ENCODE results near the gene DLG2.
"Not testable (repeated sequence)": the region's sequence is repeated elsewhere in the genome, so short reads cannot be mapped to it uniquely, and the experiment has no call there.

DLG2 gene

DNA sequence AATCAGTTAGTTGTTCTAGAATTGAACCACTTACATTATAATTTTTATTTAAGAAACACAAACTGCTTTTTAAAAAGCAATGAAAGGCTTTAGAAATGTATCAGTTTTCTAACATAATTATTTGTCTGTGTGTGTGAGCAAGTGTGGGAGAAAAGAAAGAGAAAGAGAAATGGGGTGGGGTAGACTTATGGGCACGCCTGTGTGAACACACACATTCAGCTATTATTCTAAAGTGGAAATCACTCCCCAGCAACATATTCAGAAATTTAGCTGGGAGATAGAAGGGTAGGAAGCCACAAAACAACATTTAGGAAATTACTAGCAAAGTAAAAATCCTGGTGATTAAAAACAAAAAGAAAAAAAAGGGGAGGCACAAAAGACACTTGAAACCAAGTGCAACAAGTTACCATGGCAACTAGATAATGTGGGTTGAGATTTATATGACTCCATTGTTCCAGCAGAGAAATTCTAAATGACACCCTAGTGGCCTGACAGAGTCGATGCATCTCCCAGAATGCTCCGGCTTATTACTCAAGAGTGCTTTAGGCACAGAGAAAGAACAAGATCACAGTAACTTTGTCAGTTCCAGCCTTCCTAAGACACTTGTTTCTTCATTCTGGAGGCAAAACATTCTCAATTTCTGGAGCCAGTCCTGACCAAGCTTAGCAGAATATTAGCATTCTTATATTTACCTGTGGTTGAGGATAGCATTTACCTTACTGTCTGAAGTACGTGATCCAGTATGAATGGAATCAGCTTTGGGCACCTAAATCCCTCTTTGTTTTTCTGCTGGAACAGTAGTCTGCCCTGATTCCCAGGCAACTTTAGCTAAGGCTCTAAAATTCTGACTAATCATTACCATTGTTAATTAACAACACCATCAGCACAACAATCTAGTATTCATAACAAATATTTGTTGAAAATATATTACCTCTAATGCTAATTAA is 444.4 kb downstream of the DLG2 start:
- FAIRE-seq: no peak

- FAIRE-seq: no peak
Measured at GRCh38 chr11:85180528-85180927, 446.6 kb downstream of the DLG2 start.

DNA sequence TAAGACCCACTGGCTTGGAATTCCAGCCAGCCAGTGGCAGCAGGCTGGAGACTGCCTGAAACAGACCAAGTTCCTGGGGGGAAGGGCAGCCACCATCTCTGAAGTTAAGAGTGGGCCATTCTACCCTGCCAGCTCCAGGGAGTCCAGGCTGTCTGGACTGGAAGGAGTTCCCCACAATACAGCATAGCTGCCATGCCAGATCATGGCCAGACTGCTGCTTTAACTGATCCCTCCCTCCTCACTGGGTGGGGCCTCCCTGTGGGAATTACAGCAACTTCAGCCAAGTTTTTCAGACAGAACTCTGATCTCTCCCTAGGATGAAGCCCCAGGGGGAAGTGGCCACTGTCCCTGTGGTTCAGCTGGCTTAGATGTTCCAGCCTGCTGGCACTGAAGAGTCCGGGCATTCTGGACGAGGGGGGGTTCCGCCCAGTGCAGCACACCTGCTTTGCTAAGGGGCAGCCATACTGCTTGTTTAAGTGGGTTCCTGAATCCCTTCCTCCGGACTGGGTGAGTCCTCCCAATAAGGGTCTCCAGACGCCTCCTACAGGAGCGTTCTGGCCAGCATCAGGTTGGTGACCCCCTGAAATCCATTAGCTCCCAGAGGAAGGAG is 455.4 kb downstream of the DLG2 start:
- FAIRE-seq: no peak

DNA sequence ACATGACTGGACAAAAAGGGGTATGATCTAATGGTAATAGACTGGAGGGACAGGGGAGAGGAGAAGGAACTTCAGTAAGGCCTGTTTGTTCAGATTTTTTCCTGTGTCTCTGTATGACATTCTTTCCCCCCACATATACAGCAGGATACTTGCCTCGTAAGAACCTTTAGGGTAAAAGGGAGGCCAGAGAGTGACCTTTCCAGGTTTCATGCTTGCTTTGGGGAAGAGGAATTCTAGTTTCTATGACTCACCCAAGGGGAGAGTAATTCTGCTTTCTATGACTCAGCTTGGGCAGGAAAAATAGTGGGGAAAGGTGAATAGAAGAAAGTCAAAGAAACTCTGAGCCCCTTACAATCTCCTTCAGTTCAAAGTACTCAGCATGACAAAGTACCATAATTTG is 457.0 kb downstream of the DLG2 start:
- FAIRE-seq: no peak

DNA sequence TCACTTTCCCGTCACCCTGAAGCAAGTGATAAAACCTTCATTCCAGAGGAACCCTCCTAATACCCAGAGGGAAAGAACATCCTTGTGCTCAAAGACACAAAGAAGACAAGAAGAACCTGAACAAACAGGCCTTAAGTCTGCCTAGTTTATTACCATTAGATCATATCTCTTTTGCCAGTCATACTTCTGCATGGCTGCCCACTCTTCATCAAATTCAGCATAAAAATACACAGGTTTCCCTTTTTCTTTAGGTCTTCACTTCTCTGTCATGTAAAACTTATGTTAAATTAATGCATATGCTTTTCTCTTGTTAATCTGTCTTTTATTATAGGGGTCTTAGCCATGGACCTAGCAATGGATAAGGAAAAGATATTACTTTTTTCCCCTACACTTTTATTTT is 459.7 kb downstream of the DLG2 start:
- no peak for FAIRE-seq

GRCh38 chr11:85167038-85167437 is 460.1 kb downstream of the DLG2 start:
- FAIRE-seq: no peak

DNA sequence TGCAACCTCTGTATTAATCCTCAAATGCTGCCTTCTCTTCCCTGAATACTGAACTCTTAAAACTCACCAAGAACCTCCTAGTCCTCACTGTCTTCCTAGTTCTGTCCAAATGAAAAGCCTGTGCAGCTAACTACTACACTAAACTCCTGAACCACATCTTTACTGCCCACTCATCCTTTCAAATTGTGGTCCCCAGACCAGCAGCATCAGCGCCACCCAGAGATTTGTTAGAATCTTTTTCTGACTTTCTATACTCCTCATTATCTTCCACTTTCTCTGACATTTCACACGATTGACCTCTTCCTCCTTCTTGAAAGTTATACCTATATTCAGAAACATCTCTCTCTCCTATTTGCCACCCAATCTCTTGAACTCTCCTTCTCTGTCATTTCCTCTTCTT is 461.3 kb downstream of the DLG2 start:
- FAIRE-seq: no peak

DNA sequence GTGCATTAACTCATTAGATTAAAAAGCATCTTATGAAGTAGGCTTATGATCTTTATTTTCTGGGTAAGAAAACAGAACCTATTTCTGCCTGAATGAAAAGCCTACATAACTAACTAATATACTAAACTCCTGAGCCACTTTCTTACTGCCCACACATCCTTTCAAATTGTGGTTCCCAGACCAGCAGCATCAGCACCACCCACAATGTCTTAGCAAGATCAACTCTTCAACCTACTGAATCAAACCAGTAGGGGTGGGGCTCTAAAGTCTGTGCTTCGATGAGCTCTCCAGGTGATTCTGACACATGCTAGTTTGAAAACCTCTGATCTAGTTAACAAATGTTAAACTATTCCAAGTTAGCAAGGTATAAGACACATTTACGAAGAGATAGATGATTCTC is 462.4 kb downstream of the DLG2 start:
- FAIRE-seq: no peak

GRCh38 chr11:85154294-85154693 is 472.9 kb downstream of the DLG2 start:
- FAIRE-seq: no peak

- no peak for FAIRE-seq
Measured at GRCh38 chr11:85137597-85137996, 489.5 kb downstream of the DLG2 start.

- no peak for FAIRE-seq
Measured at GRCh38 chr11:85133636-85134035, 493.5 kb downstream of the DLG2 start.

GRCh38 chr11:85132851-85133585 is 494.1 kb downstream of the DLG2 start:
- FAIRE-seq: no peak

- no peak for FAIRE-seq
Measured at GRCh38 chr11:85127349-85127748, 499.8 kb downstream of the DLG2 start.

- no peak for FAIRE-seq
Measured at GRCh38 chr11:85123752-85124231, 503.4 kb downstream of the DLG2 start.

GRCh38 chr11:85118151-85118550 is 509.0 kb downstream of the DLG2 start:
- no peak for FAIRE-seq

GRCh38 chr11:85115798-85116197 is 511.3 kb downstream of the DLG2 start:
- no peak for FAIRE-seq

- no peak for FAIRE-seq
Measured at GRCh38 chr11:85114786-85115185, 512.4 kb downstream of the DLG2 start.

DNA sequence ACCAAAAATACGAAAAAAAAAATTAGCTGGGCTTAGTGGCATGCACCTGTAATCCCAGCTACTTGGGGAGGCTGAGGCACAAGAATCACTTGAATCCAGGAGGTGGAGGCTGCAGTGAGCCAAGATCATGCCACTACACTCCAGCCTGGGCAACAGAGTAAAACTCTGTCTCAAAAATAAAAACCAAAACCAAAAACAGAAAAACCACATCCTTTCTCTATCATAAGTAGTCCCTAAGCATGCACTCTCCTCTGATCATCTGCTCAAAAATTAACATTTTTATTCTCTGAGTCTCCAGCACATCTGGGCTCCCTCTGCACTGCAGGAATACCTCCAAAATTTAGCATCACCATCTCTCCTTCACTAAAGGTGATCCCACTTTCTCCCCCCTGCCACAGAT is 516.9 kb downstream of the DLG2 start:
- FAIRE-seq: not testable (repeated sequence)

DNA sequence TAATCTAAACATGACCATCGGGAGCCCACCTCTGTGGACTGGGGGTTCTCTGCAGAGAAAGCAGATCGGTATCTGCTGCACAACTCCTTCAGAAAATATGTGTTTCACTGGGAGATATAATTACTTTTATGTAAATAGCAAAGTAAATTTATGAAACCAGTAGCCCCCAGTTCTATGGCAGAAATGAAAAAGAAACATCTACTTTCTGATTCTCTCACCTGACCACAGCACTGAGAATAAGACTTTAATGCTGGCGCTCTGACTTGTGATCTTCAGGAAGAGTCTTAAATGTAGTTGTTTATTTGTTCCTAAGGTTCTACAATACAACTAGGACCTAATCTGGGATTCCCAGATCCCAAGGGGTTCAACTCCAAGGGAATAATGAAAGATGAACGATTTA is 518.0 kb downstream of the DLG2 start:
- no peak for FAIRE-seq

DNA sequence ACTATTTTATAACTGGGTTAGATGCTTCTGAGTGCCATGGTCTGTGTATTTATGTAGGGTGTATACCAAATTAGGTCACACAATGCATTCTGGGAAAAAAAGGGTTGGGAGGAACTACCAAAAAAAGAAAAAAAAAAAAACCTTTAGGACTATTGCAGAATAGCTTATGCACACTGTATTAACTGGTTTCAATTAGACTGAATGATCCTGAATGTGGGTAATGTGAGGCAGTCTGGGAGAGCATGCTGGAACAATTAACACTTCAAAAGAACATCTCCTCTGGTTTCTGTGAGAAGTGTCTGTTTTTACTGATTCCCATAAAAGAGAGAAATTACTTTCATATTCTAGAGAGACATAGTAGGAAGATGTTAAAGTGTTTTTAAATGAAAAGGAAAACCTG is 521.3 kb downstream of the DLG2 start:
- no peak for FAIRE-seq

DNA sequence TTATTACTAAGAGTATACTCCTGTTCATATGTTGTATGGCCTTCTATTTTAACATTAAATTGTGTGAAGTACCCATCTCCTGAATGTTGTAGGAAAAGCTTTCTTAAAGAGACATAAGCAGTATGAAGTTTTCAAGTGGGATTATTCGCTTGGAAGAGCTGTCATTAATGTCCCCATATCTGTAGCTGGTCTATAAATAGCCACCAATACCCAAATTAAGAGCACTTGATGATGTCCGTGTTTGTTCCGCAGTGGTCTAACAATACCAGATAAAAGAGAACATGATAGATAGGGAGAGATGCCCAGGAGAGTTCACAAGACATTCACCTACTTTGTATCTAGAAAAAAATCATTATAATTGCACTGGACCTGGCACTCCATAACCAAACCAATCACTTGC is 527.6 kb downstream of the DLG2 start:
- no peak for FAIRE-seq

- FAIRE-seq: no peak
Measured at GRCh38 chr11:85098996-85099395, 528.1 kb downstream of the DLG2 start.

DNA sequence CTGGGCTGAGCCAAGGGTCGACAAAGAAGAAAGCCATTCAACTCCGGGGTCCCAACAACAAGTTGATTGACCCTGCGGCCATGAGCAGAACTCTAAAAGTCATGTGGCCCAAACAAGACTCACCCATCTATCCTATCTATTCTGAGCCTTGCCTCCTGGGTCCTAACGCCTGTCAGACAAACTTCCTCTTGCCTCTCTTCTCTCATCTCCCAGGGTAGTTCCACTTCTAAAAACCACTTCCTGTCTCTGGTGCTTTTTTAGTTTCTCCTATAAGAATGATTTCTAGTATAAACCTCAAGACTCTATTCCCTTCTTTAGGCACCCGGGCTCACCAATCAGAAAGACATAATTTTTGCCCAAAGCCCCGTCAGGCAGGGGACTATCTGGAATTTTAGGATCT is 530.2 kb downstream of the DLG2 start:
- no peak for FAIRE-seq

DNA sequence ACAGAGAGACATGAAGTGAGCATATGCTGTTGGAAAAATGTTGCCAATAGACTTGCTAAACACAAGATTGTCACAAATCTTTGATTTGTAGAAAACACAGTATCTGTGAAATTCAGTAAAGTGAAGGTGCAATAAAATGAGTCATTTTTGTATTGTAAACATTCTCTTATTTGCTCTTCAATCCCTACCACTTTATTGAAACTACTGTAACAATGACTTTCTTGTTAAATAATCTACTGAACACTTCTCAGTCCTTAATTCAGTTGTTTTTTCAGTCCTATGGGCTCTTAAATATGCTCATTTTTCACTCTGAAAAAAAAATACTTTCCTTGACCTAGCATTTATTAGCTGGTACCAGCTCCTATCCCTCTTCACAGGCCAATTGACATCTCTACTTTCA is 531.9 kb downstream of the DLG2 start:
- FAIRE-seq: no peak

All from G401.6 (cell line).